ENCODE measurements around the gene ATG9B.
"Not testable (repeated sequence)": the region's sequence is repeated elsewhere in the genome, so short reads cannot be mapped to it uniquely, and the experiment has no call there.

Gene ATG9B

GRCh38 chr7:151035026-151035717, 10.9 kb upstream of the ATG9B start:
- FAIRE-seq: no peak

- FAIRE-seq: no peak
Measured at GRCh38 chr7:151034312-151035025, 10.2 kb upstream of the ATG9B start.

DNA sequence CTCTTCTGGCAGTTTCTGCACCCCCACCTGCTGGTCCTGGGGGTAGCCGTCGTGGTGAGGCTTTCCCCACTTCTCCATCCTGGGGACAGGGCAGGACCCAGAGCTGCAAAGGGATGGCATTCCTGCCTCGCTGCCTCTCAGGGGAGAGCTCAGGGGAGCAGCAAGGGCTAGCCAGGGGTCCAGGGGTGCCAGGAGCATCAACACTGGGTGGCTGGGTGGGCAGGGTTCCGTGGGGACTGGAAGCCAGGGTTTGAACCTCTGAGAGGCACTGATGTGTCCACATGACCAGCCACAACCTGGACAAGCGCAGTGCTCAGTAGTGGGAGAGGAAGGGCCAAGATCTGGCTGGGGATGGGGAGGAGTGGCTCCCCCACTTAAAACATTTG, 9.6 kb upstream of the ATG9B start:
- FAIRE-seq: no peak

DNA sequence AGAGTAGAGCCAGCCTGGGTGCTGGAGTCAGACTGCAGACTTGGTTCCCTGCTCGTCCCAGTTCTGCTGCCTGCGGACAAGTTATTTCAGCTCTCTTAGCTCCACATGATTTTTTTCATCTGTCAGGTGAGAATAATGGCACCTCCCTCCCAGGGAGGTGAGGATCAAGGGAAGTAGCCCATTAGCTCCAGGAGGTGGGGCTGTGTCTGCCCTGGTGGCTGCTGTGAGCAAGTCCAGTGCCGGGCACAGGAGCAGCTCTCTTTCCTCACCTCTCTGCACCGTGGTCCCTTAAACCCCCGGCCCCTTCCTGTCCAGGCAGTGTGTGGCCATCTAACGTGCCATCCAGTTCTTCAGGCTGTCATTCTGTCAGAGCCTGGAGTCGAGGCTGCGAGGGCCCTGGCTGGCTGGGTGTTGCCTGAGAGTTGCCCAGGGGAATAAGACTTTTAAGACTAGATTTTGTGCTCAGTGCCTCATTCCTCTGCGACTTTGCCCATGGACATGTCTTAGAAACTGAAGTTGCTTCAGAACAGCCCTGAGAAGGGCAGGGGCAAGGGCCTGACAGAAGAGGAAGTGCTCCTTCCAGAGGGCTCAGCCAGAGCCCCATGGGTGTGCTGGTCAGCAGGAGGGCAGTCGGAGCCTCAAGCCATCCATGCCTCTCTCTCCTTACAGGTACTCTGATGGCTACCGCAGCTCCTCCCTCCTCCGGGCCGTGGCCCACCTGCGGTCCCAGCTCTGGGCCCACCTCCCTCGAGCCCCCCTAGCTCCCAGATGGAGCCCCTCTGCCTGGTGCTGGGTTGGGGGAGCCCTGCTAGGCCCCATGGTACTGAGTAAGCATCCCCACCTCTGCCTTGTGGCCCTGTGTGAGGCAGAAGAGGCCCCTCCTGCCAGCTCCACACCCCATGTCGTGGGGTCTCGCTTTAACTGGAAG, 8.9 kb upstream of the ATG9B start:
- FAIRE-seq: no peak

- no peak for FAIRE-seq
Measured at GRCh38 chr7:151031011-151031410, 6.7 kb upstream of the ATG9B start.

- no peak for FAIRE-seq
Measured at GRCh38 chr7:151028948-151029501, 4.7 kb upstream of the ATG9B start.

DNA sequence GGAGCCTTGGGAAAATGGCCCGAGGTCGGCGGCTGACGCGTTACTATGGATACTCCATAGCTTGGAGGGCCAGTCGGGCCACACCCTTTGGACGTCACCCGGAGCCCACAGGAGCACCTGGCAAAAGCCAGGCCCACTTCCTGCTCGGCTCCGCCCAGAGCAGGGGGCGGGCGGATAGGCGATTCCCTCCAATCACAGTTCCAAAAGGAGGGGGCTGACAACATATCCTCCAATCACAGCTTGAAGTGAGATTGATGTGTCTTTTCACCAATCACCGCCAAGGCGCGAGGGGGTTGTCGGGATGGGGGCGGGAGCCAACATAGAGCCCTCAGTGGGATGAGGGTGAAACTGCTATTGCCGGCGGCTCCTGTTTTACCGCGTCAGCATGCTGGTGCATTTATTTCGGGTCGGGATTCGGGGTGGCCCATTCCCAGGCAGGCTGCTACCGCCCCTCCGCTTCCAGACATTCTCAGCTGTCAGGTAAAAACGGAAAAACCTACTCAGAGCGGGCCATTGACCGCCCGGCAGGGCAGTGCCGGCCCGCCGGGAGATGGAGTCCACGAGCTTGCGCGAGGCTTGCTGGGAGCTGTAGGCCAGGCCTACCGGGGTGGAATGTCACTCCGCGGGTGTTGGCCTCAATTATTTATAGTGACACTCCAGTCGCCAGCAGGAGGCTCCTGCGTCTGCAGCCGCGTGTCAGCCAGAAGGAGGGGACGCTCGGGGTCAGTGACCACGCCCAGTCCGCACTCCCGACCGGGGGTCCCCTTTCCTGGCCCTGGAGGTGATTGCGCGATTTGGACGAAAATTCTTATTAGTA, 4.0 kb upstream of the ATG9B start, which contains the start of gene ABCB8:
TSS of gene ABCB8 (plus strand) at position 320 of the 817 bp plus-strand sequence. CDS start at position 386, 66 bp downstream.
- peak; percentile 88 for FAIRE-seq

DNA sequence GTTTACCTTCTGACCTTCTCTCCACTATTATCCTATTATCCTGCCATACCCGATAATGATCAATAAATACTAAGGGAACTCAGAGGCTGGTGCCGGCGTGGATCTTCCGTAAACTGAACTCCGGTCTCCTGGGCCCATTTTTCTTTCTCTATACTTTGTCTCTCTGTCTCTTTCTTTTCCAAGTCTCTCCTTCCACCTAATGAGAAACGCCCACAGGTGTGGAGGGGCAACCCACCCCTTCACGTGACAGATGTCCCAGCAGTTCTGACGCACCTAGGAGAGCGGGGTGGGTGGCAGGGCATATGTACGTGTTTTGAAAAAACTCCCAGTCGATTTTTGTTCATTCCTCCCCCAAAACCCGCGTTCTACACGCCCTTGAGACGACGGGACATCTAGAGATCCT, 3.4 kb upstream of the ATG9B start:
- FAIRE-seq: not testable (repeated sequence)

- not testable (repeated sequence) for FAIRE-seq
Measured at GRCh38 chr7:151026771-151027727, 2.8 kb upstream of the ATG9B start.

DNA sequence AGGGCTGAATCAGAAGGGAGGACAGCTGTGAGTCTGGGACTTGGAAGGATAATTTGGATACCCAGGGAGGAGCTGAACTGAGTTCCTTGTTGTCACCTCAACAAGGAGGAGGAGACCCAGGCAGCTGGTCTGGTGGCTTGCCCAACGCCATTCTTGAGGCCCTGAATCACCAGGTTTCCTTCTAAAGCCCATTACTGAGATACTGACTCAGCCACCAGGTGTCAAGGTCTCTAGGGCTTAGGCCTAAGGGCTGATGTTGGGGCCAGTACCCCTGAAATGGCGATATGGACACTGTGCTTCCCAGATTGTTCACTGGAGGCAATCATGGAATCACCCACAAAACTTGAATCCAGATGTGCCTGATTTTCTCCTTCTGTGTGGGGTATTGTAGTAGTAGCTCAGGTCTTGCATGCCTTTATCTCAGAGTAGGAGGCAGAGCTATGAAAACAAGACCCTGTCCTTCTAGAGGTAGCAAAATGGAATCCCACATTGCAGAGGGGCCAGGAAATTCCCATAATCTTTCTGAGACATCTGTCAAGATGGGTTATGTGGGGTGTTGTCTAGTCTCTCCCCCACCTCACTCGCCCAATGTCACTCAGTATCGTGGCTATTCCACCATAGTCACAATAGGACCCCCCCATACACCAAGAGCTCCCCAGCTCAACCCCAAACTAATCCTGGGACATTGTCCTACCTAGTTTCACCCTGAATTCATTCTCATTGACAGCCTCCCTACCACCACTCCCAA, 1.8 kb upstream of the ATG9B start:
- FAIRE-seq: no peak

DNA sequence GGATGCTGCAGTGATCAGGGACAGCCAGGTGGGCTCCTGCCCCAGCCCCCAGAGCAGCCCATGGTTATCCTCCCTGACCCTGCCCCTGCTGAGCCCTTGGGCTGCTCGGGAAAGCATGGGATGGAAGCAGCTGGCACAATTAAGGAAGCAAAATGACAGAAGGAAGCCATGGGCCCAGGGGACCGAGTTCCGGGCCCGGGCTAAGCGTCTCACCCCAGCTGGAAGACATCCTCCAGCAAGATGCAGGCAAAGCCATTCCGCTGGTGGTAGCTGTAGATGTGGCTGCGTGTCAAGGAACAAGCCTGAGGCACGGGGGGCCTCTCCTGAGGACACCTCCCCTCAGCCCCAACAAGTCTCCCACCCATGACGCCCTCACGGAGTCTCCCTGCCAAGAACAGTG, 1.1 kb downstream of the ATG9B start:
- no peak for FAIRE-seq

DNA sequence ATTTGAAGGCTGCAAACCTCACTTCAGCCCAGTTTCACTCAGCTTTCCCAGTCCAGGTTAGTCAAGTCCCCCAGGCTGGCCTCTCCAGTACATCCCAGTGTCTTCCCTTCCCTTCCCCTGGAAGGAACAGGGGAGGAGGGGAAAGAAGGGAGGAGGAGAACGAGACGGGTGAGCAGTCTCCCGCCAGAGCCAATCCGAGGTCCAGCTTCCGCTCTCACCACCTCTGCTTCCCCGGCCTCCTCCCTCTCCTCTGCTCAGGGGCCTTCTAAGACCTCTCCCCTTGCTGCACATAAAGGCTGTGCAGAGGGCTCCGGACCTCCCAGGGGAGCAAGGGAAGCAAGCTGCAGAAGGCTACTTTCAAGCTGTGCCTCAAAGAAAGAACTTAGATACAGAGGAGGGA, 4.1 kb downstream of the ATG9B start:
- no peak for FAIRE-seq

DNA sequence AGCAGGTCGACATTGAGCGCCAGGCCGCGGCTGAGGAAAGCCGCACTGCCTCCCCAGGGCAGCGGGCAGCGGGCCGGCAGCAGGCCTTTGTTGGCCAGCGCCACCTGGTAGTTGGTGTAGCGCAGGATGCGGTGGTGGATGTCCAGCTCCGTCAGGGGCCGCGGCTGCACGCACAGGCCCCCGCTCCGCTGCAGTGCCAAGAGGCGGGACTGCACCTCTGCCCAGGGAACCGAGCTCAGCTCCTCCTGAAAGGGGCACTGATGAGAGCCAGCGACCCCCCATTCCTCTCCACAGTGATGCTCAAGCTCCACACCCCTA, 5.2 kb downstream of the ATG9B start:
- FAIRE-seq: no peak

DNA sequence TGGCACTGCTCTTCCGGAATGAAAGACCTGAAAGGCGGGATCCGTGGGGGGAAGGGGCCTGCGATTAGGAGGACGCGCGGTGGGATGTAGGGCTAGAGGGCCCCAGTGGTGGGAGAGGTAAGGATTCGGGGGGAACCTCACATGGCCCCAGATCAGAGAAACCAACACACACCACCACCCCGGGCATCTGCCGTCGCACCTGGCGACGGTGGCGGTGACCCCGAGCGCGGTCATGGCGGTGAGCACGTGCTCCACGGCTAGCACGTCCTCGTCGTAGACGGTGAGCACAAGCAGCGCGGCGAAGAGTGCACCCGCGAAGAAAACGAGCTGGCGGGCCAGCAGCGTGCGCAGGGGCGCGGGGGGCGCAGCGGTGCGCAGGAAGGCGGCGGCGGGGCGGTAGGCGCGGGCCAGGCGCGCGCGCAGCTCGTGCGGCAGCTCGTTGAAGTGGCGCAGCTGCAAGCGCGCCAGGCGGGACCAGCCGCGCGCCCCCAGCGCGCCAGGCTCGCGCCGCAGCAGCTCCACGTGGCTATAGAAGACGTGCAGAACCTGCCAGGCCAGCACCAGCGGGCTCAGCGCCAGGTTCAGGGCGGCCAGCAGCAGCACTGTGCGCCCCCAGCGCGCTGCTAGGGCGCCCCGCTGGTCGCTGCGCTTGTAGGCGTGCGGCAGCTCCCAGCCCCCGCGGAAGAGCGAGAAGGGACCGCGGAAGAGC, 5.7 kb downstream of the ATG9B start:
- FAIRE-seq: no peak

DNA sequence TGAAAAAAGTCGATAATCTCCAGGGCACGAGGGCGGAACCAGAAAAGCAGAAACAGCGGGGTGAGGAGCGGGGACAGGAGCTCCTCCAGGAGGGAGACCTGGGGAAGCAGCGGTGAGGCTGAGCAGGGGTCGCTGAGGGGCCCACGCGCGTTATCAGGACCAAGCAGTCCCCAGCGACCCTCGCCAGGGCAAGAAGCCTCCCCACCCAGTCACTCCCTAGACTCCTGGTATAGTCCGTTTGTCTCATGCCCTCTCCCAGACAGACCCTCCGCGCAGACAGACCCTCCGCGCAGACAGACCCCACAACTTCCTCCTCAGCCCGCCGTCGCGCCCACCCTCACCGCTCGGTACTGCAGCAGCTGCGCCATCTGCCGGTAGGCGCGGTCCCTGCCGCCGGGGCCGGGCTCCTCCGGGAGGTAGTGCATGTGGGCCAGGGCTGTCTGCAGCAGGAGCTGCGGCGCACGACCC, 6.3 kb downstream of the ATG9B start:
- FAIRE-seq: no peak

GRCh38 chr7:151017370-151017952, 6.8 kb downstream of the ATG9B start:
- FAIRE-seq: no peak

GRCh38 chr7:151016942-151017341, 7.4 kb downstream of the ATG9B start:
- no peak for FAIRE-seq

DNA sequence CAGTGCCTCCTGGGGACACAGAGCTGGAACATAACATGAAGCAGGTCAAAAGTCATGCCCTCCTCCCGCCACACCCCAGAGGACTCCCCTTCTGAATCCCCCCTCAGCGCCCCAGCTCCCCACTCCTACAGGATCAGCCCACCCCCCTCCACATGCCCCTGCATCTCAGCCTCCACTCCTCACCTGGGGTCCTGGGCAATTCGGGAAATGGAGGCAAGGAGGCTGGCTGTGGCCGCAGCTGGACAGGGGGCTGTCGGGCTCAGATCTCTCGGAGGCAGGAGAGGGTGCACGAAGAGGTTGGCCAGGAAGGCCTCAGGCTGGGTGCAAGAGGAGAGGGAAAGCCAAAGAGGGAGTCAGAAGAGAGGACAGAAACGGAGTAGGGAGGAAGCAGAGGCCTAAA, 7.8 kb downstream of the ATG9B start:
- FAIRE-seq: no peak

- no peak for FAIRE-seq
Measured at GRCh38 chr7:151015967-151016366, 8.3 kb downstream of the ATG9B start.
